Activated naive CD4-positive, alpha-beta T cell treated with anti-CD3 and anti-CD28 coated beads, Interleukin-2, amount 10 ng/mL, durations not matched to agents 7 days and 5 days (primary cell): ENCODE results near the gene PPP1R1A.
A peak's percentile ranks its signal among the peaks of the same experiment; 100 is the strongest.

Experiments used
- CTCF ChIA-PET: fragments of 350-600 bp; sonication (Branson Sonifier 250); formaldehyde crosslinking; loops from one replicate; lab custom pipeline; 2021; ENCODE audit warnings: antibody characterized with exemption; lab: Charles Lee
- DNase-seq: peaks from one replicate; pipeline ENCODE4 v3.0.0-alpha.2; 2020
- H3K27ac Mint-ChIP-seq: one replicate; pipeline ENCODE4 v1.8.0; 2021; ENCODE audit warnings: mild to moderate bottlenecking, moderate library complexity, mixed read lengths
- H3K27me3 Mint-ChIP-seq: one replicate; pipeline ENCODE4 v1.8.0; 2021; ENCODE audit warnings: mild to moderate bottlenecking, mixed read lengths
- H3K36me3 Mint-ChIP-seq: one replicate; pipeline ENCODE4 v1.8.0; 2021; ENCODE audit warnings: mixed read lengths
- H3K4me1 Mint-ChIP-seq: one replicate; pipeline ENCODE4 v1.8.0; 2021; ENCODE audit warnings: mixed read lengths
- H3K4me3 Mint-ChIP-seq: one replicate; pipeline ENCODE4 v1.8.0; 2021; ENCODE audit warnings: mild to moderate bottlenecking, moderate library complexity, mixed read lengths
- H3K9me3 Mint-ChIP-seq: one replicate; pipeline ENCODE4 v1.8.0; 2021; ENCODE audit warnings: mixed read lengths

The PPP1R1A gene

DNA sequence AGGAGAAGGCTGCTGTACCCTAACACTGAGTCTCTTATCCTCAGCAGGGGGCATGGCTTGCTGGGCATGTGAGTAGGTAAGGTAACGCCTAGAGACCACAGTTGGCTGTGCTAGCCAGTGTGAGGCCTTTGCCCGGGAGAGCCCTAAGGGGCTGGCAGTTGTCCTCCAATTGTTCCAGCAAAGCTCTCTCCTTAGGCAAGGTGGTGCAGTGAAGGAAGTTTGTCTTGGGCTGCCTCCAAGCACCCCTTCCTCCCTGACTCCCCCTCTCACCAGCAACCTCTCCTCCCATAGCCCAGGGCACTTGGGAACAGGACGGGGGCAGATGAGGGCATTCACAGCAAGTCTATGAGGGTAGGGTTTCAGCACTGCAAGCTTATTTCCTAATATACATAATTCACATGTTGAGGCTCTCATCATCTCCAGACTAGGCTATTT is 23.3 kb upstream of the PPP1R1A start:
- no peak overlapping the region for H3K4me3 Mint-ChIP-seq
- no peaks in the 10 kb centered on the region for H3K36me3 Mint-ChIP-seq
- H3K9me3 Mint-ChIP-seq, result no peaks in the 10 kb centered on the region
- peaks cover 60% of the 10 kb centered on the region for H3K27me3 Mint-ChIP-seq
- CTCF ChIA-PET, result no interaction called here
- H3K4me1 Mint-ChIP-seq, result no peaks in the 10 kb centered on the region
- H3K27ac Mint-ChIP-seq, result no peak overlapping the region
- no peak for DNase-seq

DNA sequence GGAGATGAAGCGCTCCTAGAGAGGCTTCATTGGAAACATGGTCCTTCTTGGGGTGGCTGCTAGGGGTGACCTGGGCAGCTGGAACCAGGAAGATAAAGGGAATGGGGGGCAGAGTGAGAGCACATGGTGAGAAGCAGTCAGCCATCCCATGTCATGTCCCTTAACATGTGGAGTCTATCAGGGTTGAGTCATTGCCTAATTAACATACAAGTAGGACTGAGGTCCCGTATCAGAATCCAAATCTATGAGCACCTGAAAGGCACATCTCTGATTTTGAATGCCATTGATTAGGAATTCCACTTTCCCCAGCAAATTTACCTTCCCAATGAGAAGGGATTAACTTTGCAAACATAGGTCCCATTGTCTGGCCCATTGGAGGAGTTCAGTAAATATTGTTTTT is 20.3 kb upstream of the PPP1R1A start:
- CTCF ChIA-PET, result interaction anchor here (3.2 kb wide), 1 partner anchor 12 kb away, joined by 12 read pairs; no protein-coding TSS in a partner anchor
- no peak overlapping the region for H3K27ac Mint-ChIP-seq
- H3K4me3 Mint-ChIP-seq, result no peak overlapping the region
- H3K4me1 Mint-ChIP-seq, result no peaks in the 10 kb centered on the region
- no peak for DNase-seq
- H3K36me3 Mint-ChIP-seq, result no peaks in the 10 kb centered on the region
- H3K9me3 Mint-ChIP-seq, result no peaks in the 10 kb centered on the region
- peaks cover 43% of the 10 kb centered on the region for H3K27me3 Mint-ChIP-seq

DNA sequence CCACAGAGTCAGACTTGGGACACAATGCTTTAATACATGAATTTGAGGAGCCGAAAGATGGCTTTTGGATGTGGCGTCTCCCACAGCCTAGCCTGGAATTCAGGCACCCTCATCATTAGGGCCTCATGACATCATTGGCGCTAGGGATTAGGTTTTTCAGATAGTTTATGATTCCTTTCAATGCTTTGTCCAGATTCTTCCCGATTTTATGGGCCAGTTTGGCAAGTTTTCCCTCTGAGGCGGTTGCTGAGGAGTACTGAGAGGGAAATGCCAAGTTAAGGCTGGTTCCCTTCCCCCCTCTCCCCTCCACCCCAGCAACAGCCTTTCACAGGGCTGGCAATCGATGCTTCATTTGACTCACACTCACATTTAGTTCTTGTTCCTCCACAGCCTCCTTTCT is 19.7 kb upstream of the PPP1R1A start:
- no peaks in the 10 kb centered on the region for H3K9me3 Mint-ChIP-seq
- CTCF ChIA-PET, result interaction anchor here (1.5 to 3.2 kb wide), 2 partner anchors 12 to 50 kb away, joined by 4 to 12 read pairs; no protein-coding TSS in a partner anchor
- H3K4me3 Mint-ChIP-seq, result no peak overlapping the region
- H3K27ac Mint-ChIP-seq, result no peak overlapping the region
- peaks cover 2% of the 10 kb centered on the region for H3K4me1 Mint-ChIP-seq
- H3K36me3 Mint-ChIP-seq, result no peaks in the 10 kb centered on the region
- H3K27me3 Mint-ChIP-seq, result peaks cover 39% of the 10 kb centered on the region
- DNase-seq, result no peak

DNA sequence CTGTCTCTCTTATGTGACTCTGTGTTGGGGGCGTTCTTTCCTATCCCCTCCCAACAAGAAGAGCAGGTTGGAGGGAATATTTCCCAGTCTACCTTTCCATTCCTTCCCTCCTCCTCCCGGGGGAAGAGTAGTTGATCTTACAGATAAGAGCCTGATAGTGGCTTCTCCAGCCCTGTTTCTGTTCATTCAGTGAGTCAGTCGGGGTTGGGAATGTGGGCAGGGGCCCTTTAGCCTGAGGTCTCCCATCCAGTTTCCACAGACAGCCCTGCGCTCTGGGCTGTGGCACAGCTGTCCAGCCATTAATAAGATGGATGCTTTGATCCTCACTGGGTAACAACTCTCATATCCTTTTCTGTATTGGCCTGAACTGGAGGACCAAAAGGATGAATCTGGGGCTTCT is 18.1 kb upstream of the PPP1R1A start:
- Mint-ChIP-seq H3K36me3 (no peaks in the 10 kb centered on the region), H3K9me3 (no peaks in the 10 kb centered on the region), H3K4me3 (no peak overlapping the region), H3K27ac (no peak overlapping the region), H3K4me1 (peaks cover 6% of the 10 kb centered on the region), H3K27me3 (peaks cover 38% of the 10 kb centered on the region)
- CTCF ChIA-PET, result interaction anchor here (1.0 to 2.8 kb wide), 5 partner anchors 10 to 79 kb away, joined by 3 to 15 read pairs (median 3); no protein-coding TSS in a partner anchor
- DNase-seq, result no peak

DNA sequence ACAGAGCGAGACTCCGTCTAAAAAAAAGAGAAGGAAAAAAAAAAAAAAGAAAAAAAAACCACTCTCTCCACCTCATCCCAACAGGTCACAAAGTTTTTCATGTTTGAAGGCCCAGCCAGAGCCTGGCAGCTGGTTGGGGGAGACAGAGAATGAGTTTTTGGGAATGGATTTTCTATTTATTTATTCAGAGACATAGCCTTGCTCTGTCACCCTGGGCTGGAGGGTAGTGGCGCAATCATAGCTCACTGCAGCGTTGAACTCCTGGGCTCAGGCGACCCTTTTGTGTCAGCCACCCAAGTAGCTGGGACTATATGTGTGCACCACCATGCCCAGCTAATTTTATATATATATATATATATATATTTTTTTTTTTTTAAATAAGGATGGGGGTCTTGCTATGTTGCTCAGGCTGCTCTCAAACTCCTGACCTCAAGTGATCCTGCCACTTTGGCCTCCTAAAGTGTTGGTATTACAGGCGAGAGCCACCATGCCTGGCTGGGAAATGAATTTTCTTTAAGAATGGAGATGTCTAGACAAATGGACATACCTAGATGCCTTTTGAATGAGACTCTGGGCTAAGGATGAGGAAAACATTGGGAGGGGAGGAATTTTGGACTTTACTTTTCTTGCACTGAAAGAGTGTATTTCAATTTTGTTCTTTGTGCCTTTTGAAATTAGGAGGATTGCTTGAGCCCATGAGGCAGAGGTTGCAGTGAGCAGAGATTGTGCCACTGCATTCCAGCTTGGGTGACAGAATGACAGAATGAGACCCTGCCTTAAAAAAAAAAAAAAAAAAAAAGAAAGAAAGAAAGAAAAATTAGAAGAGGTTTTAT is 16.9 kb upstream of the PPP1R1A start:
- Mint-ChIP-seq H3K9me3 (no peaks in the 10 kb centered on the region), H3K27me3 (peaks cover 48% of the 10 kb centered on the region), H3K4me3 (no peak overlapping the region), H3K27ac (no peak overlapping the region), H3K4me1 (peaks cover 6% of the 10 kb centered on the region), H3K36me3 (no peaks in the 10 kb centered on the region)
- no peak for DNase-seq
- CTCF ChIA-PET, result interaction anchor here (0.9 to 2.8 kb wide), 3 partner anchors 9 to 463 kb away, joined by 3 to 15 read pairs (median 5); no protein-coding TSS in a partner anchor

DNA sequence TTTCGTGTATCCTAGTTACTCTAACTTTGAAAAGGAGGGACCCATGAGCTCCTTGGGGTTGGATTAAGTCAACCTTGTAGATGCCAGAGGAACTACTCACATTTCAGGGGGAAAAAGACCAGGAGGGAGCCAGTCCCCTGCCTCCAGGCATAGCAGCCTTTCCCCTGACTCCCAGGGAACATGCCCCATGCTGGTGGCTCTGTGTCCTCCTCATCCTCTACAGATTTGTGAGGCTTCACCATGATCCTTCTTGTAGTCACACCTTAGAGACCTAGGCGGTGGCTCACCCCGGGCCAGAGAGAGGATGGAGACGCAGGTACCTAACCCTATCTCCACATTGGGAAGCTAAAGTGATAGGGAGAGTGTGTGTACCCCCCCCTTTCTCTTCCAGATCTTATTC is 16.0 kb upstream of the PPP1R1A start:
- CTCF ChIA-PET, result interaction anchor here (0.9 to 2.8 kb wide), 2 partner anchors 8 to 464 kb away, joined by 5 to 15 read pairs; no protein-coding TSS in a partner anchor
- Mint-ChIP-seq H3K4me3 (no peak overlapping the region), H3K27ac (no peak overlapping the region), H3K9me3 (no peaks in the 10 kb centered on the region), H3K4me1 (peaks cover 6% of the 10 kb centered on the region), H3K27me3 (peaks cover 45% of the 10 kb centered on the region), H3K36me3 (no peaks in the 10 kb centered on the region)
- DNase-seq, result no peak

DNA sequence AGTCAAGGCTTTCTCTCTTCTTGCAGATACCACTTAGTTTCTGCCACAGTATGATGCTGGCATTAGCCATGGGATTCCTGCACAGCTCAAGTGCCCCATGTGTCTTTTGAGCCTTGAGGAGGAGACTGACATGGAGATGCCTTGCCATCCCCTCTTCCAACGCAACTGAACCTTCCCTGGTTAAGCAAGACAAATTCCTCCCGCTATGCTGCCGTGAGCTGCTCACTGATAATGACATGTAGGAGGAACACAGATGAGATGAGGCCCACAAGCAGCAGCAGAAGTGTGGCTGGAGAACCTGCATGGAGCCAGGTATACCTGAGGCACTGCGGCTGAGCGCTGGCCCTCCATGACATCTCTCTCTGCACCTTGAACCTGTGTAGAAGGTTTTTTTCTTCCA is 15.4 kb upstream of the PPP1R1A start:
- CTCF ChIA-PET, result interaction anchor here (0.7 kb wide), 1 partner anchor 92 kb away, joined by 3 read pairs; no protein-coding TSS in a partner anchor
- peaks cover 41% of the 10 kb centered on the region for H3K27me3 Mint-ChIP-seq
- H3K9me3 Mint-ChIP-seq, result no peaks in the 10 kb centered on the region
- no peak overlapping the region for H3K4me3 Mint-ChIP-seq
- H3K27ac Mint-ChIP-seq, result no peak overlapping the region
- H3K36me3 Mint-ChIP-seq, result no peaks in the 10 kb centered on the region
- peaks cover 6% of the 10 kb centered on the region for H3K4me1 Mint-ChIP-seq
- no peak for DNase-seq

DNA sequence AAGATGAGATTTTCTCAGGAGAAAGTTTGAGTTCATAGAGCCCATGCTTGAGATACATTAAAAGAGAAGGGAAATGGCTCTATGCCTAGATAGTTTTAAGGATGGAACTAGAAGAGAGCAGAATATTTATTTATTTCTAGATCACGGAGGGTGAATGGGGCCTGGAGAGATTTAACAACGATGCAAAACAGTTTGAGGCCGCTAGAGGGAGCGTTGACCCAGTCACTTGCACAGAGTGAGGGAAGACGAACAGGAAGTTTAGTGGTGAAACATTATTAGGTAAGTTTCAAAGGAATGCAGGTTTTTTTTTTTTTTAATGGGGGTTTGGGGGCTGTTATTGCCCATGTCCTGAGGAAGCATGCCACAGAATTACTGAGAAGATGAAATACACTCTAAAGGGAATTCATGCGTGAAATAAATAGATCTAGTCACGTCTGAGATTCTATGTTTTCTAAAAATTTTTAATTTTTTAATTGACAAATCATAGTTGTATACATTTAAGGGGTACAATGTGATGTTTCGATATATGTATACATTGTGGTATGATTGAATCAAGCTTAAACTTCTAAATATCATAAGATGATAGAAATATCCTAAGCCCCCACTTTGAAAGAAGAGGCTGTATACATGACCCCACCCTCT is 14.8 kb upstream of the PPP1R1A start:
- no peak overlapping the region for H3K27ac Mint-ChIP-seq
- CTCF ChIA-PET, result interaction anchor here (0.7 to 1.4 kb wide), 2 partner anchors 12 to 93 kb away, joined by 3 to 4 read pairs; no protein-coding TSS in a partner anchor
- no peak overlapping the region for H3K4me3 Mint-ChIP-seq
- H3K4me1 Mint-ChIP-seq, result peaks cover 6% of the 10 kb centered on the region
- peak; percentile 81 for DNase-seq
- H3K36me3 Mint-ChIP-seq, result no peaks in the 10 kb centered on the region
- peaks cover 38% of the 10 kb centered on the region for H3K27me3 Mint-ChIP-seq
- no peaks in the 10 kb centered on the region for H3K9me3 Mint-ChIP-seq

DNA sequence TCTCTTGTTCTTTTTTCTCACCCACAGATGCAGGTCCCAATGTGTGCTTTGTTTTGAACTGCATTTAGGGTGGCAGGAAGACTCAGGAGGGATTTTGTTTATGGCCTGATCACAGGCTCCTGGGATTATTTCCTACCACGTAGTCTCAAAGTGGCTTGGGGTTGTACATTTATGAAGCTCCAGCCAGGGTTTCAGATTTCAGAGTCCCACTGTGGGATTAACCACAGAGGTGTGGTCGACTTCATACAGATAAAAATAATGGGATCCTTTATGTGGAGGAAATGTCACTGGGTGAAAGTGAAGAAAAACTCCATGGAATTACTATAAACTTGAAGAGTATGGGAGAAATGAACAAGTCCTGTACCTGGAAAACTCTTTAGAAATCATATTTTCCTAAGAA is 14.2 kb upstream of the PPP1R1A start:
- H3K9me3 Mint-ChIP-seq, result no peaks in the 10 kb centered on the region
- H3K36me3 Mint-ChIP-seq, result no peaks in the 10 kb centered on the region
- H3K27ac Mint-ChIP-seq, result no peak overlapping the region
- CTCF ChIA-PET, result interaction anchor here (0.7 to 2.4 kb wide), 4 partner anchors 10 to 373 kb away, joined by 3 to 12 read pairs (median 4); no protein-coding TSS in a partner anchor
- peaks cover 6% of the 10 kb centered on the region for H3K4me1 Mint-ChIP-seq
- H3K4me3 Mint-ChIP-seq, result no peak overlapping the region
- no peak for DNase-seq
- H3K27me3 Mint-ChIP-seq, result peaks cover 34% of the 10 kb centered on the region

DNA sequence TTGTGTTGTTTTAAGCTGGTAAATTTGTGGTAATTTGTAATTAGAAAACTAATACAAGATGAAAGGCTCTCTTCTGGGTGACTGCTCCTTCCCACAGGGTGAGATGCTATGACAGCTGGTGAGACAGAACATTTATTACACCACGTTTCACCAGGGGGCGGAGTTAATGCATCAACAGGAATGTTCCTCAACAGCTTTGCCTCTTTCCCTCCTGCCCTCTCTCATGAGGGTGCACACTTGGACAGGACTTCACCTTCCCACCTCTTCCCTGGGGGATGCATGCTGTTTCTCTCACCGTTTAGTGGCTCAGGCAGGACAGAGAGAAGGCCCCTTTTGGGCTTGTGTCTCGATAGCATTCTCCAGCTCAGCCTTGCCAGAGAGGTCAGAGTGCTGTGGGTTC is 13.4 kb upstream of the PPP1R1A start:
- no peak overlapping the region for H3K4me3 Mint-ChIP-seq
- no peak for DNase-seq
- no peak overlapping the region for H3K27ac Mint-ChIP-seq
- H3K9me3 Mint-ChIP-seq, result no peaks in the 10 kb centered on the region
- peaks cover 6% of the 10 kb centered on the region for H3K4me1 Mint-ChIP-seq
- peaks cover 29% of the 10 kb centered on the region for H3K27me3 Mint-ChIP-seq
- CTCF ChIA-PET, result interaction anchor here (0.7 to 2.4 kb wide), 6 partner anchors 9 to 374 kb away, joined by 3 to 12 read pairs (median 4); no protein-coding TSS in a partner anchor
- no peaks in the 10 kb centered on the region for H3K36me3 Mint-ChIP-seq

DNA sequence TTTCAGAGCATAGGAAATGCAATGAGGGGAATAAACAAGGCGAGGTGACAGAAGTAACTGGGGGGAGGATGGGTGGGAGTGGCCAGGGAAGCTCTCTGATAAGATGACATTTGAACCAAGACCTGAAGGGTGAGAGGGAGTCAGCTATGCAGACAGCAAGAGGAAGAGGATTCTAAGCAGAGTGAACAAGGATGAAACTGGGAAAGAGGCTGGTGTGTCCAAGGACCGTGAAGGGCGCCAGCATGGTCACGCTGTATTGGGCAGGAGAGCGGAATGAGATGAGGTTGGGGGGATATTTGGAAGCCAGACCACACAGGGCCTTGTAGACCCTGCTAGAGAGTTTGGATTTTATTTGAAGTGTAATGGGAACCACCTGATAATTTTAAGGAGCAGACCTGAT is 10.5 kb upstream of the PPP1R1A start:
- DNase-seq, result no peak
- no peaks in the 10 kb centered on the region for H3K36me3 Mint-ChIP-seq
- no peak overlapping the region for H3K4me3 Mint-ChIP-seq
- H3K9me3 Mint-ChIP-seq, result no peaks in the 10 kb centered on the region
- no peak overlapping the region for H3K27ac Mint-ChIP-seq
- CTCF ChIA-PET, result interaction anchor here (1.0 to 6.5 kb wide), 3 partner anchors 17 to 310 kb away, joined by 3 to 39 read pairs (median 4); no protein-coding TSS in a partner anchor
- peaks cover 35% of the 10 kb centered on the region for H3K27me3 Mint-ChIP-seq
- peaks cover 9% of the 10 kb centered on the region for H3K4me1 Mint-ChIP-seq

DNA sequence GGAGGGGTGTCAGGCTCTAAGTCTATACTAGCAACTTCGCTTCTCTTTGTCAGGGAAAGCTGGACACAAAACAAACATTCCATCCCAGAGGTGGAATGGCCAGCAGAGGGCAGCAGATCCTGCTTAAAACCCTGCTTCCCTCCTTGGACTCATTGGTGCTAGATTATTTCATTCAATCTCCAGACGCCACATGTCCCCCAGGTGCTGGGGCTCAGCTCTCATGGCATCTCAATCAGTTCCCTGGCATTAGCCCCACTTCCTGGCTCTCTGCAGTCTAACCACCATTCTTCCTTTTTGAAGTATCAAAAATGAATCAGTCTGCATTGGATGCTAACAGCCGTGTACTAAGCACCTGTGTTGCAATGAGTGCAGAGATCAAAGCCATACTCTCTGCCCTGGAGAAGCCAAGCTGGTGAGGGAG is 8.1 kb upstream of the PPP1R1A start:
- Mint-ChIP-seq H3K4me1 (peaks cover 3% of the 10 kb centered on the region), H3K9me3 (no peaks in the 10 kb centered on the region), H3K27ac (no peak overlapping the region), H3K4me3 (no peak overlapping the region), H3K27me3 (peaks cover 51% of the 10 kb centered on the region), H3K36me3 (no peaks in the 10 kb centered on the region)
- DNase-seq, result peak; percentile 68
- CTCF ChIA-PET, result interaction anchor here (0.7 to 6.5 kb wide), 11 partner anchors 9 to 303 kb away, joined by 3 to 39 read pairs (median 4); partner anchors contain the start of gene NCKAP1L

DNA sequence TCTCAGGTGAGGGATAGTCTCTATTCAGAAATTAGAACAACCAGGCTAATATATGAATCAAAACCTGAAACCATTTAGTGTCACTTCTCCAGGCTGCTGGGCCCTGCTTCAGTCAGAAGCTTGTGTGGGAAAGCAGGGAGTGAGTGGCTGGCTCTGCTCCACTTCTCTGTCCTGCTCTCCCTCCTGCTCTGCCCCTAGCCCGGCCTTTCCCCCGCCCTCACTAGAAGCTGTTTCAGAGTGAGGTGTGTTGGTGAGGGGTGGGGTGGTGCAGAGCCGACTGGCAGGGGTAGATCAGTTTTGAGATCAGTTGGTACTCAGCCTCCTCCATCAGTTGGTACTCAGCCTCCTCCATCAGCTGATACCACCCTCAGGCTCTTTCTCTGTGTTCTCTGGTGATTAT is 7.0 kb upstream of the PPP1R1A start:
- peaks cover 51% of the 10 kb centered on the region for H3K27me3 Mint-ChIP-seq
- H3K36me3 Mint-ChIP-seq, result no peaks in the 10 kb centered on the region
- H3K4me1 Mint-ChIP-seq, result peaks cover 3% of the 10 kb centered on the region
- H3K9me3 Mint-ChIP-seq, result no peaks in the 10 kb centered on the region
- CTCF ChIA-PET, result interaction anchor here (1.0 to 6.5 kb wide), 7 partner anchors 8 to 63 kb away, joined by 3 to 39 read pairs (median 10); no protein-coding TSS in a partner anchor
- no peak for DNase-seq
- no peak overlapping the region for H3K4me3 Mint-ChIP-seq
- H3K27ac Mint-ChIP-seq, result no peak overlapping the region

DNA sequence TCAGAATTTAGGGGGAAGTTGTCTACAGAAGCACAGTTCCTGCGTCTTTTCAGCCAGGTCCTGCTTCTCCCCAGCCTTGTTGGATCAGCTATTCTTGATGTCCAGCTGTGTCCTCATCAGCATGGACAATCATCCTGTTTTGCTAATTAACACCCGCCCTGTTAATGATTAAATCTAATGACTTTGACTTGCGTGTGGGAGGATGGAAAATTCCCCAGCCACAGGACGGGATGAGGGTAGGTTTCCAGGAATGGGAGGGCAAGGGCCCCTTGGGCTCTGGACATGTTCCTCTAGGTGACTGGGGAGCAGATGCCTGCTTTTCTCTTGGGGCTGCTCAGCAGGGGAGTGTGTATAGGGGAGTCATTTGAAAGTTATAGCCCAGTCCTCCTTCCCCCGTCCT is 5.3 kb upstream of the PPP1R1A start:
- Mint-ChIP-seq H3K27me3 (peaks cover 63% of the 10 kb centered on the region), H3K4me1 (peaks cover 9% of the 10 kb centered on the region), H3K9me3 (no peaks in the 10 kb centered on the region), H3K4me3 (no peak overlapping the region), H3K36me3 (no peaks in the 10 kb centered on the region), H3K27ac (no peak overlapping the region)
- DNase-seq, result no peak
- CTCF ChIA-PET, result interaction anchor here (2.4 to 2.9 kb wide), 2 partner anchors 8 to 14 kb away, joined by 12 to 13 read pairs; no protein-coding TSS in a partner anchor
